HepG2 (cell line): ENCODE data around the gene ARHGAP30. TPM values are rescaled to one million over a fixed set of nuclear protein-coding genes. Genes with fewer than 3 reads are reported as not detected.

Experiments
- BHLHE40 ChIP-seq: IDR thresholded peaks from 2 replicates; pipeline ENCODE4 v1.6.1; 2011; ENCODE audit warnings: low read length, improper control_type of control experiment
- CHD4 ChIP-seq: fragments of 200-600 bp; sonication (generic); IDR thresholded peaks from 2 replicates; pipeline ENCODE4 v1.7.0; 2017; ENCODE audit warnings: mild to moderate bottlenecking, low read length, borderline replicate concordance
- ESRRA ChIP-seq: sonication (generic); formaldehyde crosslinking; IDR thresholded peaks from 2 replicates; pipeline ENCODE4 v1.5.1; 2020; ENCODE audit warnings: mild to moderate bottlenecking, low read depth, missing genetic modification reagents
- IKZF1 ChIP-seq: fragments of 450-650 bp; IDR thresholded peaks from 2 replicates; pipeline ENCODE4 v1.7.1; 2016
- KLF13 ChIP-seq: sonication (generic); formaldehyde crosslinking; IDR thresholded peaks from 2 replicates; pipeline ENCODE4 v1.4.0; 2020; ENCODE audit warnings: mild to moderate bottlenecking, missing genetic modification reagents
- MAX ChIP-seq: IDR thresholded peaks from 2 replicates; pipeline ENCODE4 v1.6.1; 2012; ENCODE audit warnings: inconsistent platforms
- MBD4 ChIP-seq: IDR thresholded peaks from 2 replicates; pipeline ENCODE4 v1.6.1; 2012; ENCODE audit warnings: low read length, inconsistent platforms, borderline replicate concordance
- NONO ChIP-seq, 2 experiments: fragments of 450-650 bp in 1 of 2; sonication (generic) in 1 of 2; formaldehyde crosslinking in 1 of 2; IDR thresholded peaks in 1 of 2; conservative IDR thresholded peaks in 1 of 2; 2 replicates each; pipeline versions ENCODE4 v1.6.1 to v1.8.0; 2017 to 2022; ENCODE audit warnings: mild to moderate bottlenecking in 1 of 2, missing genetic modification reagents in 1 of 2, moderate library complexity in 1 of 2
- NR1H2 ChIP-seq: sonication (generic); formaldehyde crosslinking; IDR thresholded peaks from 2 replicates; pipeline ENCODE4 v1.8.1; 2022; ENCODE audit warnings: low read depth, missing genetic modification reagents, borderline replicate concordance
- RFX5 ChIP-seq: IDR thresholded peaks from 2 replicates; pipeline ENCODE4 v1.6.1; 2011; ENCODE audit warnings: low read depth, low read length, improper control_type of control experiment
- TAF1 ChIP-seq: sonication (generic); formaldehyde crosslinking; IDR thresholded peaks from 2 replicates; pipeline ENCODE4 v1.4.0; 2020; ENCODE audit warnings: missing genetic modification reagents
- ZFP41 ChIP-seq: sonication (generic); formaldehyde crosslinking; IDR thresholded peaks from 2 replicates; pipeline ENCODE4 v1.4.0; 2020; ENCODE audit warnings: mild to moderate bottlenecking, missing genetic modification reagents, borderline replicate concordance
- ZNF407 ChIP-seq: sonication (generic); formaldehyde crosslinking; IDR thresholded peaks from one replicate; pipeline ENCODE4 v1.5.1; 2020; ENCODE audit warnings: mild to moderate bottlenecking, missing genetic modification reagents; ENCODE audit errors: not compliant biosample characterization
- ZNF589 ChIP-seq: sonication (generic); formaldehyde crosslinking; conservative IDR thresholded peaks from 2 replicates; pipeline ENCODE4 v1.8.0; 2022; ENCODE audit warnings: mild to moderate bottlenecking, moderate library complexity, missing genetic modification reagents
- ZNF605 ChIP-seq: sonication (generic); formaldehyde crosslinking; IDR thresholded peaks from 2 replicates; pipeline ENCODE4 v1.8.0; 2022; ENCODE audit warnings: mild to moderate bottlenecking, missing genetic modification reagents
- ZNF766 ChIP-seq: sonication (generic); formaldehyde crosslinking; IDR thresholded peaks from 2 replicates; pipeline ENCODE4 v1.5.0; 2020; ENCODE audit warnings: missing genetic modification reagents, borderline replicate concordance
- ZNF891 ChIP-seq: sonication (generic); formaldehyde crosslinking; IDR thresholded peaks from 2 replicates; pipeline ENCODE4 v1.5.0; 2020; ENCODE audit warnings: mild to moderate bottlenecking, missing genetic modification reagents
- ZSCAN30 ChIP-seq: sonication (generic); formaldehyde crosslinking; IDR thresholded peaks from 2 replicates; pipeline ENCODE4 v1.5.0; 2020; ENCODE audit warnings: mild to moderate bottlenecking, missing genetic modification reagents
- polyA plus RNA-seq, 8 experiments: library from polyadenylated mRNA; depleted of rRNA in 3 of 8; stranded (reverse) in 7 of 8; unstranded in 1 of 8; fragments of >200 nt; fragmentation: Illumina TruSeq in 4 of 8; extraction: Trizol in 4 of 8; gene quantifications; 2 replicates each; pipeline versions ENCODE4 v1.2.1 to v1.2.3, GENCODE V29; 2011 to 2016; ENCODE audit warnings: low read depth in 4 of 8, missing spikeins in 1 of 8, mixed read lengths in 1 of 8; ENCODE audit not compliant: insufficient read depth in 1 of 8
- total RNA-seq, 5 experiments: library from RNA; depleted of rRNA; stranded (reverse); fragments of >200 nt; fragmentation: Illumina TruSeq; extraction: Trizol; gene quantifications; 2 replicates each; pipeline ENCODE4 v1.2.3, GENCODE V29; 2016; ENCODE audit warnings: low read depth in 1 of 5
- TF ChIP-seq, protein P1 (sequence below): sonication (generic); formaldehyde crosslinking; IDR thresholded peaks from 2 replicates; pipeline ENCODE4 v1.4.0; 2020; ENCODE audit warnings: mild to moderate bottlenecking, missing genetic modification reagents

The ARHGAP30 gene
- total and polyA plus RNA-seq, 2 of the 13 experiments (the other 11 are each of a cell fraction or from before 2014, with no cell fraction given) = 0.13 to 0.20 TPM

GRCh38 chr1:161021165-161021969 is 48.3 kb downstream of the ARHGAP30 start (continued):
- TF ChIP-seq ZSCAN30 (CRISPR knock-in tag) (no peak), ZFP41 (no peak), MBD4 (no peak), IKZF1 (no peak), ZNF766 (CRISPR knock-in tag) (no peak), MAX (peak; percentile 70; the same call in 1 of the 2 replicates), ZNF589 (CRISPR knock-in tag) (no peak), RFX5 (peak; percentile 62), ZNF407 (CRISPR knock-in tag) (peak; percentile 21), KLF13 (CRISPR knock-in tag) (no peak), NONO (IDR thresholded peaks at IDR 0.05) (no peak), NONO (CRISPR knock-in tag; conservative IDR thresholded peaks at IDR 0.05) (peak; percentile 68; the same call in 1 of the 2 replicates), NR1H2 (CRISPR knock-in tag) (no peak), CHD4 (no peak), BHLHE40 (no peak), TAF1 (CRISPR knock-in tag) (peak; percentile 36), ESRRA (CRISPR knock-in tag) (no peak; the same call in 1 of the 2 replicates), ZNF605 (peak; percentile 57; the same call in 1 of the 2 replicates), ZNF891 (CRISPR knock-in tag) (0 out of 2 replicates have a peak, but pooled peaks have one; percentile 12)
- TF ChIP-seq, protein P1, sequence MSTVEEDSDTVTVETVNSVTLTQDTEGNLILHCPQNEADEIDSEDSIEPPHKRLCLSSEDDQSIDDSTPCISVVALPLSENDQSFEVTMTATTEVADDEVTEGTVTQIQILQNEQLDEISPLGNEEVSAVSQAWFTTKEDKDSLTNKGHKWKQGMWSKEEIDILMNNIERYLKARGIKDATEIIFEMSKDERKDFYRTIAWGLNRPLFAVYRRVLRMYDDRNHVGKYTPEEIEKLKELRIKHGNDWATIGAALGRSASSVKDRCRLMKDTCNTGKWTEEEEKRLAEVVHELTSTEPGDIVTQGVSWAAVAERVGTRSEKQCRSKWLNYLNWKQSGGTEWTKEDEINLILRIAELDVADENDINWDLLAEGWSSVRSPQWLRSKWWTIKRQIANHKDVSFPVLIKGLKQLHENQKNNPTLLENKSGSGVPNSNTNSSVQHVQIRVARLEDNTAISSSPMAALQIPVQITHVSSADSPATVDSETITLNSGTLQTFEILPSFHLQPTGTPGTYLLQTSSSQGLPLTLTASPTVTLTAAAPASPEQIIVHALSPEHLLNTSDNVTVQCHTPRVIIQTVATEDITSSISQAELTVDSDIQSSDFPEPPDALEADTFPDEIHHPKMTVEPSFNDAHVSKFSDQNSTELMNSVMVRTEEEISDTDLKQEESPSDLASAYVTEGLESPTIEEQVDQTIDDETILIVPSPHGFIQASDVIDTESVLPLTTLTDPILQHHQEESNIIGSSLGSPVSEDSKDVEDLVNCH = 0 out of 2 replicates have a peak, but pooled peaks have one; percentile 64
